H9 (cell line): ENCODE data around the gene SORCS2. TPM values are rescaled to one million over a fixed set of nuclear protein-coding genes. Genes with fewer than 3 reads are reported as not detected.
A peak's percentile ranks its signal among the peaks of the same experiment; 100 is the strongest.

Experiments
- DNase-seq: peaks from one replicate; pipeline ENCODE4 v3.0.0-alpha.2; 2017
- H2AFZ ChIP-seq: one replicate; pipeline ENCODE4 v1.6.1; 2013; ENCODE audit warnings: mild to moderate bottlenecking, low read length, control low read depth, moderate library complexity
- H2AK5ac ChIP-seq: 2 replicates; pipeline ENCODE4 v1.6.1; 2013; ENCODE audit warnings: low read length, control low read depth, mixed read lengths; ENCODE audit not compliant: insufficient read length
- H2BK120ac ChIP-seq: one replicate; pipeline ENCODE4 v1.6.1; 2013; ENCODE audit warnings: low read depth, mild to moderate bottlenecking, low read length, control low read depth, inconsistent platforms; ENCODE audit not compliant: poor library complexity, severe bottlenecking
- H2BK12ac ChIP-seq: 2 replicates; pipeline ENCODE4 v1.6.1; 2013; ENCODE audit warnings: low read length, control low read depth, mixed read lengths, low read depth; ENCODE audit not compliant: insufficient read length
- H2BK15ac ChIP-seq: 2 replicates; pipeline ENCODE4 v1.6.1; 2013; ENCODE audit warnings: low read depth, low read length, control low read depth
- H2BK20ac ChIP-seq: one replicate; pipeline ENCODE4 v1.6.1; 2013; ENCODE audit warnings: low read depth, mild to moderate bottlenecking, low read length, control low read depth, inconsistent platforms; ENCODE audit not compliant: poor library complexity, severe bottlenecking
- H2BK5ac ChIP-seq: 2 replicates; pipeline ENCODE4 v1.6.1; 2013; ENCODE audit warnings: low read length, control low read depth, mixed read lengths; ENCODE audit not compliant: insufficient read length
- H3K14ac ChIP-seq: 2 replicates; pipeline ENCODE4 v1.6.1; 2013; ENCODE audit warnings: low read length, control low read depth; ENCODE audit not compliant: insufficient read depth
- H3K18ac ChIP-seq: 2 replicates; pipeline ENCODE4 v1.6.1; 2013; ENCODE audit warnings: low read depth, mild to moderate bottlenecking, mixed read lengths, low read length, control low read depth; ENCODE audit not compliant: insufficient read length
- H3K23ac ChIP-seq: 2 replicates; pipeline ENCODE4 v1.6.1; 2013; ENCODE audit warnings: low read length, control low read depth, mixed read lengths, low read depth; ENCODE audit not compliant: insufficient read length
- H3K23me2 ChIP-seq: 2 replicates; pipeline ENCODE4 v1.6.1; 2013; ENCODE audit warnings: low read depth, mild to moderate bottlenecking, mixed read lengths, low read length, control low read depth; ENCODE audit not compliant: insufficient read length, poor library complexity, severe bottlenecking
- H3K27ac ChIP-seq: 2 replicates; pipeline ENCODE4 v1.5.1; 2013; ENCODE audit warnings: low read length, control low read depth, mixed read lengths, low read depth; ENCODE audit not compliant: insufficient read length
- H3K27me3 ChIP-seq: 2 replicates; pipeline ENCODE4 v1.6.1; 2013; ENCODE audit warnings: low read length, control low read depth, inconsistent platforms; ENCODE audit not compliant: insufficient read depth
- H3K4ac ChIP-seq: 2 replicates; pipeline ENCODE4 v1.6.1; 2013; ENCODE audit warnings: low read depth, mild to moderate bottlenecking, control low read depth, inconsistent platforms, low read length, moderate library complexity
- H3K4me1 ChIP-seq: 2 replicates; pipeline ENCODE4 v1.6.1; 2013; ENCODE audit warnings: low read length, control low read depth, inconsistent platforms; ENCODE audit not compliant: insufficient read depth
- H3K4me2 ChIP-seq: 2 replicates; pipeline ENCODE4 v1.6.1; 2013; ENCODE audit warnings: low read length, control low read depth, mixed read lengths; ENCODE audit not compliant: insufficient read length, insufficient read depth
- H3K56ac ChIP-seq: 2 replicates; pipeline ENCODE4 v1.6.1; 2013; ENCODE audit warnings: low read depth, mild to moderate bottlenecking, mixed read lengths, low read length, control low read depth; ENCODE audit not compliant: insufficient read length
- H3K79me1 ChIP-seq: 2 replicates; pipeline ENCODE4 v1.6.1; 2013; ENCODE audit warnings: low read depth, mild to moderate bottlenecking, moderate library complexity, low read length, control low read depth, inconsistent platforms; ENCODE audit not compliant: insufficient read depth, poor library complexity, severe bottlenecking
- H3K79me2 ChIP-seq: 2 replicates; pipeline ENCODE4 v1.6.1; 2013; ENCODE audit warnings: low read length, control low read depth, inconsistent platforms; ENCODE audit not compliant: insufficient read depth
- H3K9ac ChIP-seq: 2 replicates; pipeline ENCODE4 v1.6.1; 2013; ENCODE audit warnings: low read length, control low read depth, mixed read lengths; ENCODE audit not compliant: insufficient read length; ENCODE audit errors: extremely low read depth
- H3K9me3 ChIP-seq: one replicate; pipeline ENCODE4 v1.6.1; 2013; ENCODE audit warnings: low read depth, low read length, inconsistent platforms; ENCODE audit not compliant: control insufficient read depth
- H3T11ph ChIP-seq: one replicate; pipeline ENCODE4 v1.6.1; 2013; ENCODE audit warnings: mild to moderate bottlenecking, low read length, control low read depth, inconsistent platforms
- H4K20me1 ChIP-seq: one replicate; pipeline ENCODE4 v1.6.1; 2013; ENCODE audit not compliant: control insufficient read depth, insufficient read length, insufficient read depth
- H4K5ac ChIP-seq: 2 replicates; pipeline ENCODE4 v1.6.1; 2013; ENCODE audit warnings: low read depth, mild to moderate bottlenecking, mixed read lengths, low read length, control low read depth; ENCODE audit not compliant: insufficient read length
- H4K8ac ChIP-seq: replicated peaks from 2 replicates; pipeline ENCODE4 v1.6.1; 2013; ENCODE audit warnings: low read length, control low read depth, mixed read lengths, low read depth; ENCODE audit not compliant: insufficient read length
- H4K91ac ChIP-seq: 2 replicates; pipeline ENCODE4 v1.6.1; 2013; ENCODE audit warnings: low read depth, mild to moderate bottlenecking, moderate library complexity, mixed read lengths, low read length, control low read depth; ENCODE audit not compliant: insufficient read length
- H3K27ac Mint-ChIP-seq, 3 experiments: 2 replicates in 2 of 3; 3 replicates in 1 of 3; pipeline ENCODE4 v1.8.0; 2020 to 2021; ENCODE audit warnings: mixed read lengths in 3 of 3, mild to moderate bottlenecking in 1 of 3, moderate library complexity in 1 of 3
- H3K27me3 Mint-ChIP-seq: 2 replicates; pipeline ENCODE4 v1.8.0; 2021; ENCODE audit warnings: low read depth, mild to moderate bottlenecking, moderate library complexity, mixed read lengths
- H3K36me3 Mint-ChIP-seq, 3 experiments: 2 replicates in 2 of 3; 3 replicates in 1 of 3; pipeline ENCODE4 v1.8.0; 2020 to 2021; ENCODE audit warnings: low read depth in 3 of 3, mixed read lengths in 3 of 3; ENCODE audit not compliant: insufficient read depth in 1 of 3
- H3K4me1 Mint-ChIP-seq, 2 experiments: 2 replicates each; pipeline ENCODE4 v1.8.0; 2020; ENCODE audit warnings: mixed read lengths in 2 of 2
- H3K4me3 Mint-ChIP-seq, 2 experiments: 2 replicates in 1 of 2; 3 replicates in 1 of 2; pipeline ENCODE4 v1.8.0; 2020 to 2021; ENCODE audit warnings: mild to moderate bottlenecking in 2 of 2, mixed read lengths in 2 of 2, moderate library complexity in 1 of 2
- H3K9me3 Mint-ChIP-seq, 2 experiments: 2 replicates in 1 of 2; 3 replicates in 1 of 2; pipeline ENCODE4 v1.8.0; 2020; ENCODE audit warnings: mild to moderate bottlenecking in 2 of 2, mixed read lengths in 2 of 2, moderate library complexity in 1 of 2
- CTCF ChIP-seq: fragments of 200-600 bp; sonication (generic); conservative IDR thresholded peaks from 3 replicates; pipeline ENCODE4 v1.8.0; 2021; ENCODE audit warnings: antibody characterized with exemption, mild to moderate bottlenecking
- WGBS: extraction: QIAGEN DNeasy Blood & Tissue Kit; methylation state at CpG from one replicate; pipeline ENCODE4 v1.1.7; 2013; ENCODE audit warnings: missing lambda C conversion rate, low lambda C conversion rate, mixed read lengths; ENCODE audit not compliant: insufficient read length; ENCODE audit errors: extremely low coverage; 5-methylcytosine and 5-hydroxymethylcytosine counted together
- total RNA-seq: library from RNA; stranded (reverse); gene quantifications from 2 replicates; pipeline ENCODE4 v1.2.1, GENCODE V29; 2021

SORCS2 gene
- total RNA-seq, 1 experiment from 2014 or later = 0.57 TPM

- peak overlapping the region; percentile 9 for H3K18ac ChIP-seq
- no peak overlapping the region for H3K23ac ChIP-seq
- Mint-ChIP-seq H3K4me1 (peaks cover 6 to 9% of the 10 kb centered on the region in 2 experiments; a peak in 3 of 4 replicates), H3K36me3 (no peaks in the 10 kb centered on the region), H3K9me3 (no peaks in the 10 kb centered on the region), H3K27ac (no peak overlapping the region), H3K27me3 (peaks cover 3% of the 10 kb centered on the region), H3K4me3 (no peak overlapping the region)
- no peak overlapping the region for H3K4ac ChIP-seq
- H2BK12ac ChIP-seq = no peak overlapping the region
- no peaks in the 10 kb centered on the region for H3K79me2 ChIP-seq
- H3T11ph ChIP-seq = no peak overlapping the region
- no peak for DNase-seq
- H2AK5ac ChIP-seq = no peak overlapping the region
- no peak overlapping the region for H2BK5ac ChIP-seq
- H4K8ac ChIP-seq = no peak overlapping the region
- H3K79me1 ChIP-seq = no peaks in the 10 kb centered on the region
- WGBS = no CpG with 5 or more reads among the region's 3 CpGs
- no peaks in the 10 kb centered on the region for H3K4me1 ChIP-seq
- no peaks in the 10 kb centered on the region for H3K27me3 ChIP-seq
- H4K5ac ChIP-seq = no peak overlapping the region
- H2BK20ac ChIP-seq = no peak overlapping the region
- H3K9ac ChIP-seq = no peak overlapping the region
- H3K4me2 ChIP-seq = no peak overlapping the region
- no peaks in the 10 kb centered on the region for H3K9me3 ChIP-seq
- TF ChIP-seq CTCF = no peak
- H2BK120ac ChIP-seq = no peak overlapping the region
- no peak overlapping the region for H2BK15ac ChIP-seq
- H3K14ac ChIP-seq = no peak overlapping the region
- H3K23me2 ChIP-seq = no peaks in the 10 kb centered on the region
- no peak overlapping the region for H3K27ac ChIP-seq
- no peaks in the 10 kb centered on the region for H4K20me1 ChIP-seq
- no peak overlapping the region for H2AFZ ChIP-seq
- no peak overlapping the region for H3K56ac ChIP-seq
- no peak overlapping the region for H4K91ac ChIP-seq
Measured at GRCh38 chr4:7662507-7662846, 470.1 kb downstream of the SORCS2 start.
